ENCODE data around the gene DCTPP1.
A peak's percentile ranks its signal among the peaks of the same experiment; 100 is the strongest.

The DCTPP1 gene

GRCh38 chr16:30380072-30380802 lies 49.6 kb downstream of the DCTPP1 start:
- no peak for DNase-seq

- no peak for DNase-seq
Observed at GRCh38 chr16:30379158-30379783, 50.6 kb downstream of the DCTPP1 start.

GRCh38 chr16:30378236-30379157 lies 51.3 kb downstream of the DCTPP1 start:
- DNase-seq, result peak; percentile 96

GRCh38 chr16:30377812-30378235 lies 52.0 kb downstream of the DCTPP1 start:
- peak; percentile 84 for DNase-seq

- DNase-seq, result no peak
Observed at GRCh38 chr16:30377050-30377811, 52.6 kb downstream of the DCTPP1 start.

GRCh38 chr16:30376461-30376902 lies 53.3 kb downstream of the DCTPP1 start:
- no peak for DNase-seq

- no peak for DNase-seq
Observed at GRCh38 chr16:30375864-30376263, 54.0 kb downstream of the DCTPP1 start.

- DNase-seq, result no peak
Observed at GRCh38 chr16:30374538-30374937, 55.3 kb downstream of the DCTPP1 start, which contains the start of gene MYL11. TSS of gene MYL11 (plus strand) at chr16:30374802. CDS start at chr16:30374858, 56 bp downstream.
